Upper lobe of left lung (tissue), 4 donors: Measurements from ENCODE around the gene TOGARAM2.

Experiments used
- EP300 ChIP-seq, 4 donors: sonication (generic); formaldehyde crosslinking; IDR thresholded peaks; one replicate each; pipeline ENCODE4 v1.5.1; 2017; ENCODE audit warnings: antibody characterized with exemption in 4 of 4, control low read depth in 2 of 4
- POLR2A ChIP-seq, 4 donors: fragments of 450-650 bp; IDR thresholded peaks; one replicate each; pipeline ENCODE4 v1.5.1; 2016 to 2017; ENCODE audit warnings: antibody characterized with exemption in 4 of 4, mild to moderate bottlenecking in 2 of 4
- POLR2AphosphoS5 ChIP-seq, 2 donors: sonication (generic); formaldehyde crosslinking; IDR thresholded peaks; one replicate each; pipeline ENCODE4 v1.5.1; 2017; ENCODE audit warnings: antibody characterized with exemption in 2 of 2
- TF ChIP-seq, protein P1 (sequence below), 6 experiments: fragments of 450-650 bp in 4 of 6; fragments of 200-600 bp in 2 of 6; sonication (generic) in 2 of 6; IDR thresholded peaks; one replicate each; pipeline ENCODE4 v1.5.1; 2016 to 2019; ENCODE audit warnings: antibody characterized with exemption in 6 of 6

DNA sequence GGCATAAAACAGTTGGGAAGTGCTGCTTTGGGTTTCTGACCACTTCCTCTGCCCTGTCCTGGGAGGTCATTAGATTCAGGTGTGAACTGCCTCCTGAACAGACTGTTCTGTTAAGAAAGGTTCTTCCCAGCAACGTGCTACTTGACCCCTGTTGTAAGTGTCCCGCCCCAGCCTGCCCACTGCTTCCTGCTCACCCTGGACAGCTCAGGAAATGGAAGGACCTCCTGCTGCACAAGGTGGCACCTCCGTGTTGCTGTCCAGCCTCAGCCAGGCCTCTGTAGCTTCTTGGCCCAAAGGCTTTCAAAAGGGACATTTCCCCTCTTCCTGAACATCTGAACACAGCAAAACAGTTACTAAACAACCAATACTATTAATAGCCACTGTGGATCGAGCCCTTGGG lies 5.3 kb downstream of the TOGARAM2 start:
- TF ChIP-seq, protein P1, sequence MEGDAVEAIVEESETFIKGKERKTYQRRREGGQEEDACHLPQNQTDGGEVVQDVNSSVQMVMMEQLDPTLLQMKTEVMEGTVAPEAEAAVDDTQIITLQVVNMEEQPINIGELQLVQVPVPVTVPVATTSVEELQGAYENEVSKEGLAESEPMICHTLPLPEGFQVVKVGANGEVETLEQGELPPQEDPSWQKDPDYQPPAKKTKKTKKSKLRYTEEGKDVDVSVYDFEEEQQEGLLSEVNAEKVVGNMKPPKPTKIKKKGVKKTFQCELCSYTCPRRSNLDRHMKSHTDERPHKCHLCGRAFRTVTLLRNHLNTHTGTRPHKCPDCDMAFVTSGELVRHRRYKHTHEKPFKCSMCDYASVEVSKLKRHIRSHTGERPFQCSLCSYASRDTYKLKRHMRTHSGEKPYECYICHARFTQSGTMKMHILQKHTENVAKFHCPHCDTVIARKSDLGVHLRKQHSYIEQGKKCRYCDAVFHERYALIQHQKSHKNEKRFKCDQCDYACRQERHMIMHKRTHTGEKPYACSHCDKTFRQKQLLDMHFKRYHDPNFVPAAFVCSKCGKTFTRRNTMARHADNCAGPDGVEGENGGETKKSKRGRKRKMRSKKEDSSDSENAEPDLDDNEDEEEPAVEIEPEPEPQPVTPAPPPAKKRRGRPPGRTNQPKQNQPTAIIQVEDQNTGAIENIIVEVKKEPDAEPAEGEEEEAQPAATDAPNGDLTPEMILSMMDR (IDR thresholded peaks at IDR 0.05) = no peak
- TF ChIP-seq POLR2A (IDR thresholded peaks at IDR 0.05) (no peak), POLR2AphosphoS5 (IDR thresholded peaks at IDR 0.05) (no peak), EP300 (IDR thresholded peaks at IDR 0.05) (no peak)
